ENCODE measurements around the gene PTH1R.

GRCh38 chr3:46946416-46946815 is 68.9 kb downstream of the PTH1R start:
- TF ChIP-seq, protein P1, sequence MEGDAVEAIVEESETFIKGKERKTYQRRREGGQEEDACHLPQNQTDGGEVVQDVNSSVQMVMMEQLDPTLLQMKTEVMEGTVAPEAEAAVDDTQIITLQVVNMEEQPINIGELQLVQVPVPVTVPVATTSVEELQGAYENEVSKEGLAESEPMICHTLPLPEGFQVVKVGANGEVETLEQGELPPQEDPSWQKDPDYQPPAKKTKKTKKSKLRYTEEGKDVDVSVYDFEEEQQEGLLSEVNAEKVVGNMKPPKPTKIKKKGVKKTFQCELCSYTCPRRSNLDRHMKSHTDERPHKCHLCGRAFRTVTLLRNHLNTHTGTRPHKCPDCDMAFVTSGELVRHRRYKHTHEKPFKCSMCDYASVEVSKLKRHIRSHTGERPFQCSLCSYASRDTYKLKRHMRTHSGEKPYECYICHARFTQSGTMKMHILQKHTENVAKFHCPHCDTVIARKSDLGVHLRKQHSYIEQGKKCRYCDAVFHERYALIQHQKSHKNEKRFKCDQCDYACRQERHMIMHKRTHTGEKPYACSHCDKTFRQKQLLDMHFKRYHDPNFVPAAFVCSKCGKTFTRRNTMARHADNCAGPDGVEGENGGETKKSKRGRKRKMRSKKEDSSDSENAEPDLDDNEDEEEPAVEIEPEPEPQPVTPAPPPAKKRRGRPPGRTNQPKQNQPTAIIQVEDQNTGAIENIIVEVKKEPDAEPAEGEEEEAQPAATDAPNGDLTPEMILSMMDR (IDR thresholded peaks at IDR 0.05; ENCODE audit: borderline replicate concordance, extremely low read depth, low read length, poor library complexity, severe bottlenecking), result no peak
- no peak for TF ChIP-seq EZH2 (IDR thresholded peaks at IDR 0.05; ENCODE audit: borderline replicate concordance, low read depth, low read length, severe bottlenecking)
